H9 (cell line): ENCODE results near the gene AURKA. TPM values are rescaled to one million over a fixed set of nuclear protein-coding genes. Genes with fewer than 3 reads are reported as not detected.

Experiments used
- DNase-seq: peaks from one replicate; pipeline ENCODE4 v3.0.0-alpha.2; 2017
- H2AFZ ChIP-seq: one replicate; pipeline ENCODE4 v1.6.1; 2013; ENCODE audit warnings: mild to moderate bottlenecking, low read length, control low read depth, moderate library complexity
- H2AK5ac ChIP-seq: 2 replicates; pipeline ENCODE4 v1.6.1; 2013; ENCODE audit warnings: low read length, control low read depth, mixed read lengths; ENCODE audit not compliant: insufficient read length
- H2BK120ac ChIP-seq: one replicate; pipeline ENCODE4 v1.6.1; 2013; ENCODE audit warnings: low read depth, mild to moderate bottlenecking, low read length, control low read depth, inconsistent platforms; ENCODE audit not compliant: poor library complexity, severe bottlenecking
- H2BK12ac ChIP-seq: 2 replicates; pipeline ENCODE4 v1.6.1; 2013; ENCODE audit warnings: low read length, control low read depth, mixed read lengths, low read depth; ENCODE audit not compliant: insufficient read length
- H2BK15ac ChIP-seq: 2 replicates; pipeline ENCODE4 v1.6.1; 2013; ENCODE audit warnings: low read depth, low read length, control low read depth
- H2BK20ac ChIP-seq: one replicate; pipeline ENCODE4 v1.6.1; 2013; ENCODE audit warnings: low read depth, mild to moderate bottlenecking, low read length, control low read depth, inconsistent platforms; ENCODE audit not compliant: poor library complexity, severe bottlenecking
- H2BK5ac ChIP-seq: 2 replicates; pipeline ENCODE4 v1.6.1; 2013; ENCODE audit warnings: low read length, control low read depth, mixed read lengths; ENCODE audit not compliant: insufficient read length
- H3K14ac ChIP-seq: 2 replicates; pipeline ENCODE4 v1.6.1; 2013; ENCODE audit warnings: low read length, control low read depth; ENCODE audit not compliant: insufficient read depth
- H3K18ac ChIP-seq: 2 replicates; pipeline ENCODE4 v1.6.1; 2013; ENCODE audit warnings: low read depth, mild to moderate bottlenecking, mixed read lengths, low read length, control low read depth; ENCODE audit not compliant: insufficient read length
- H3K23ac ChIP-seq: 2 replicates; pipeline ENCODE4 v1.6.1; 2013; ENCODE audit warnings: low read length, control low read depth, mixed read lengths, low read depth; ENCODE audit not compliant: insufficient read length
- H3K23me2 ChIP-seq: 2 replicates; pipeline ENCODE4 v1.6.1; 2013; ENCODE audit warnings: low read depth, mild to moderate bottlenecking, mixed read lengths, low read length, control low read depth; ENCODE audit not compliant: insufficient read length, poor library complexity, severe bottlenecking
- H3K27ac ChIP-seq: 2 replicates; pipeline ENCODE4 v1.5.1; 2013; ENCODE audit warnings: low read length, control low read depth, mixed read lengths, low read depth; ENCODE audit not compliant: insufficient read length
- H3K27me3 ChIP-seq: 2 replicates; pipeline ENCODE4 v1.6.1; 2013; ENCODE audit warnings: low read length, control low read depth, inconsistent platforms; ENCODE audit not compliant: insufficient read depth
- H3K4ac ChIP-seq: 2 replicates; pipeline ENCODE4 v1.6.1; 2013; ENCODE audit warnings: low read depth, mild to moderate bottlenecking, control low read depth, inconsistent platforms, low read length, moderate library complexity
- H3K4me1 ChIP-seq: 2 replicates; pipeline ENCODE4 v1.6.1; 2013; ENCODE audit warnings: low read length, control low read depth, inconsistent platforms; ENCODE audit not compliant: insufficient read depth
- H3K4me2 ChIP-seq: 2 replicates; pipeline ENCODE4 v1.6.1; 2013; ENCODE audit warnings: low read length, control low read depth, mixed read lengths; ENCODE audit not compliant: insufficient read length, insufficient read depth
- H3K56ac ChIP-seq: 2 replicates; pipeline ENCODE4 v1.6.1; 2013; ENCODE audit warnings: low read depth, mild to moderate bottlenecking, mixed read lengths, low read length, control low read depth; ENCODE audit not compliant: insufficient read length
- H3K79me1 ChIP-seq: 2 replicates; pipeline ENCODE4 v1.6.1; 2013; ENCODE audit warnings: low read depth, mild to moderate bottlenecking, moderate library complexity, low read length, control low read depth, inconsistent platforms; ENCODE audit not compliant: insufficient read depth, poor library complexity, severe bottlenecking
- H3K79me2 ChIP-seq: 2 replicates; pipeline ENCODE4 v1.6.1; 2013; ENCODE audit warnings: low read length, control low read depth, inconsistent platforms; ENCODE audit not compliant: insufficient read depth
- H3K9ac ChIP-seq: 2 replicates; pipeline ENCODE4 v1.6.1; 2013; ENCODE audit warnings: low read length, control low read depth, mixed read lengths; ENCODE audit not compliant: insufficient read length; ENCODE audit errors: extremely low read depth
- H3K9me3 ChIP-seq: one replicate; pipeline ENCODE4 v1.6.1; 2013; ENCODE audit warnings: low read depth, low read length, inconsistent platforms; ENCODE audit not compliant: control insufficient read depth
- H3T11ph ChIP-seq: one replicate; pipeline ENCODE4 v1.6.1; 2013; ENCODE audit warnings: mild to moderate bottlenecking, low read length, control low read depth, inconsistent platforms
- H4K20me1 ChIP-seq: one replicate; pipeline ENCODE4 v1.6.1; 2013; ENCODE audit not compliant: control insufficient read depth, insufficient read length, insufficient read depth
- H4K5ac ChIP-seq: 2 replicates; pipeline ENCODE4 v1.6.1; 2013; ENCODE audit warnings: low read depth, mild to moderate bottlenecking, mixed read lengths, low read length, control low read depth; ENCODE audit not compliant: insufficient read length
- H4K8ac ChIP-seq: replicated peaks from 2 replicates; pipeline ENCODE4 v1.6.1; 2013; ENCODE audit warnings: low read length, control low read depth, mixed read lengths, low read depth; ENCODE audit not compliant: insufficient read length
- H4K91ac ChIP-seq: 2 replicates; pipeline ENCODE4 v1.6.1; 2013; ENCODE audit warnings: low read depth, mild to moderate bottlenecking, moderate library complexity, mixed read lengths, low read length, control low read depth; ENCODE audit not compliant: insufficient read length
- H3K27ac Mint-ChIP-seq, 3 experiments: 2 replicates in 2 of 3; 3 replicates in 1 of 3; pipeline ENCODE4 v1.8.0; 2020 to 2021; ENCODE audit warnings: mixed read lengths in 3 of 3, mild to moderate bottlenecking in 1 of 3, moderate library complexity in 1 of 3
- H3K27me3 Mint-ChIP-seq: 2 replicates; pipeline ENCODE4 v1.8.0; 2021; ENCODE audit warnings: low read depth, mild to moderate bottlenecking, moderate library complexity, mixed read lengths
- H3K36me3 Mint-ChIP-seq, 3 experiments: 2 replicates in 2 of 3; 3 replicates in 1 of 3; pipeline ENCODE4 v1.8.0; 2020 to 2021; ENCODE audit warnings: low read depth in 3 of 3, mixed read lengths in 3 of 3; ENCODE audit not compliant: insufficient read depth in 1 of 3
- H3K4me1 Mint-ChIP-seq, 2 experiments: 2 replicates each; pipeline ENCODE4 v1.8.0; 2020; ENCODE audit warnings: mixed read lengths in 2 of 2
- H3K4me3 Mint-ChIP-seq, 2 experiments: 2 replicates in 1 of 2; 3 replicates in 1 of 2; pipeline ENCODE4 v1.8.0; 2020 to 2021; ENCODE audit warnings: mild to moderate bottlenecking in 2 of 2, mixed read lengths in 2 of 2, moderate library complexity in 1 of 2
- H3K9me3 Mint-ChIP-seq, 2 experiments: 2 replicates in 1 of 2; 3 replicates in 1 of 2; pipeline ENCODE4 v1.8.0; 2020; ENCODE audit warnings: mild to moderate bottlenecking in 2 of 2, mixed read lengths in 2 of 2, moderate library complexity in 1 of 2
- CTCF ChIP-seq: fragments of 200-600 bp; sonication (generic); conservative IDR thresholded peaks from 3 replicates; pipeline ENCODE4 v1.8.0; 2021; ENCODE audit warnings: antibody characterized with exemption, mild to moderate bottlenecking
- WGBS: extraction: QIAGEN DNeasy Blood & Tissue Kit; methylation state at CpG from one replicate; pipeline ENCODE4 v1.1.7; 2013; ENCODE audit warnings: missing lambda C conversion rate, low lambda C conversion rate, mixed read lengths; ENCODE audit not compliant: insufficient read length; ENCODE audit errors: extremely low coverage; 5-methylcytosine and 5-hydroxymethylcytosine counted together
- total RNA-seq: library from RNA; stranded (reverse); gene quantifications from 2 replicates; pipeline ENCODE4 v1.2.1, GENCODE V29; 2021

The AURKA gene
- total RNA-seq, 1 experiment from 2014 or later = 86.8 TPM

GRCh38 chr20:56382696-56383095, 9.3 kb downstream of the AURKA start:
- Histone ChIP-seq H2BK20ac (no peak overlapping the region), H3T11ph (no peak overlapping the region), H3K18ac (no peak overlapping the region), H3K9me3 (no peaks in the 10 kb centered on the region), H2BK120ac (no peak overlapping the region), H3K23me2 (no peaks in the 10 kb centered on the region), H3K4me2 (no peak overlapping the region), H3K23ac (no peak overlapping the region), H2BK12ac (no peak overlapping the region), H4K91ac (no peak overlapping the region), H3K56ac (no peak overlapping the region), H4K8ac (no peak overlapping the region), H4K20me1 (no peaks in the 10 kb centered on the region), H2AFZ (no peak overlapping the region), H3K9ac (no peak overlapping the region), H2BK5ac (no peak overlapping the region), H4K5ac (no peak overlapping the region), H3K27ac (no peak overlapping the region), H3K79me1 (peaks cover 19% of the 10 kb centered on the region), H3K14ac (no peak overlapping the region), H3K4ac (no peak overlapping the region), H2BK15ac (no peak overlapping the region), H3K4me1 (no peaks in the 10 kb centered on the region), H3K27me3 (no peaks in the 10 kb centered on the region), H2AK5ac (no peak overlapping the region), H3K79me2 (peaks cover 5% of the 10 kb centered on the region; the same call in 1 of the 2 replicates)
- Mint-ChIP-seq H3K36me3 (peaks cover 57 to 89% (median 86%) of the 10 kb centered on the region in 3 experiments), H3K9me3 (no peaks in the 10 kb centered on the region), H3K27ac (peak overlapping the region in 1 of 3 experiments; percentile 80; a peak in 1 of 7 replicates), H3K27me3 (no peaks in the 10 kb centered on the region), H3K4me3 (no peak overlapping the region; a peak in 1 of 5 replicates), H3K4me1 (peaks cover 7 to 8% of the 10 kb centered on the region in 2 experiments; a peak in 2 of 4 replicates)
- DNase-seq = no peak
- no peak for TF ChIP-seq CTCF
- WGBS = no CpG with 5 or more reads among the region's 4 CpGs
